NCI-H2171 (cell line): ENCODE results near the gene ACOXL.
"Not testable (repeated sequence)": the region's sequence is repeated elsewhere in the genome, so short reads cannot be mapped to it uniquely, and the experiment has no call there.

Source experiments
- DNase-seq: peaks from one replicate; lab custom pipeline; 2025; lab: John Stamatoyannopoulos, UW

ACOXL gene

GRCh38 chr2:110929528-110929927 is 197.2 kb downstream of the ACOXL start:
- DNase-seq: no peak

GRCh38 chr2:110931648-110932047 is 199.3 kb downstream of the ACOXL start:
- no peak for DNase-seq

- no peak for DNase-seq
Measured at GRCh38 chr2:110933420-110933819, 201.0 kb downstream of the ACOXL start.

- DNase-seq: no peak
Measured at GRCh38 chr2:110934948-110935347, 202.6 kb downstream of the ACOXL start.

GRCh38 chr2:110940376-110940910 is 208.1 kb downstream of the ACOXL start:
- DNase-seq: no peak

- DNase-seq: no peak
Measured at GRCh38 chr2:110941226-110941625, 208.9 kb downstream of the ACOXL start.

- no peak for DNase-seq
Measured at GRCh38 chr2:110943070-110943634, 210.8 kb downstream of the ACOXL start.

GRCh38 chr2:110946902-110947301 is 214.5 kb downstream of the ACOXL start:
- DNase-seq: no peak

GRCh38 chr2:110948027-110948674 is 215.8 kb downstream of the ACOXL start:
- peak; percentile 25 for DNase-seq

GRCh38 chr2:110950281-110950680 is 217.9 kb downstream of the ACOXL start:
- DNase-seq: no peak

- DNase-seq: no peak
Measured at GRCh38 chr2:110955045-110955444, 222.7 kb downstream of the ACOXL start.

- DNase-seq: no peak
Measured at GRCh38 chr2:110955556-110955955, 223.2 kb downstream of the ACOXL start.

GRCh38 chr2:110957293-110957692 is 224.9 kb downstream of the ACOXL start:
- no peak for DNase-seq

GRCh38 chr2:110958346-110959119 is 226.2 kb downstream of the ACOXL start:
- DNase-seq: peak; percentile 48

GRCh38 chr2:110959198-110959597 is 226.8 kb downstream of the ACOXL start:
- no peak for DNase-seq

GRCh38 chr2:110960281-110960680 is 227.9 kb downstream of the ACOXL start:
- DNase-seq: no peak

- DNase-seq: no peak
Measured at GRCh38 chr2:110960954-110961353, 228.6 kb downstream of the ACOXL start.

GRCh38 chr2:110961643-110962042 is 229.3 kb downstream of the ACOXL start:
- not testable (repeated sequence) for DNase-seq

- DNase-seq: no peak
Measured at GRCh38 chr2:110969696-110970095, 237.3 kb downstream of the ACOXL start.

GRCh38 chr2:110970201-110970600 is 237.8 kb downstream of the ACOXL start:
- DNase-seq: no peak

- DNase-seq: no peak
Measured at GRCh38 chr2:110971811-110972210, 239.4 kb downstream of the ACOXL start.

- no peak for DNase-seq
Measured at GRCh38 chr2:110973262-110973661, 240.9 kb downstream of the ACOXL start.

GRCh38 chr2:110977403-110977802 is 245.0 kb downstream of the ACOXL start:
- DNase-seq: no peak
